PC-3 (cell line): Measurements from ENCODE around the gene KSR2. TPM values are rescaled to one million over a fixed set of nuclear protein-coding genes. Genes with fewer than 3 reads are reported as not detected.
A peak's percentile ranks its signal among the peaks of the same experiment; 100 is the strongest.

ENCODE experiments used
- ATAC-seq: fragments of 200-7000 bp; cut with Tn5 transposase; 2 replicates; pipeline ENCODE4 v1.9.1; 2020; ENCODE audit warnings: mild to moderate bottlenecking, moderate library complexity
- BruUV-seq: library from RNA; stranded (reverse); fragments of 400-500 nt; replicated peaks from 2 replicates; lab custom pipeline; 2021; lab: Mats Ljungman, UMichigan
- CTCF ChIA-PET: fragments of 300-600 bp; sonication (Branson Sonifier 250); formaldehyde crosslinking; loops from one replicate; lab custom pipeline; 2022; ENCODE audit warnings: antibody characterized with exemption; lab: Charles Lee
- POLR2A ChIA-PET: fragments of 300-600 bp; sonication (Branson Sonifier 250); formaldehyde crosslinking; loops from one replicate; lab custom pipeline; 2022; ENCODE audit warnings: antibody characterized with exemption; ENCODE audit not compliant: unreplicated experiment; lab: Charles Lee
- DNase-seq: peaks from one replicate; pipeline ENCODE4 v3.0.0-alpha.2; 2015
- H2AFZ ChIP-seq: fragments of 300-600 bp; sonication (generic); 2 replicates; pipeline ENCODE4 v1.6.0; 2016; ENCODE audit warnings: antibody characterized with exemption, low read length
- H3F3A ChIP-seq: fragments of 300-600 bp; sonication (generic); one replicate; pipeline ENCODE4 v1.6.0; 2017; ENCODE audit warnings: antibody characterized with exemption, low read length, control low read depth, mild to moderate bottlenecking; ENCODE audit not compliant: unreplicated experiment
- H3K27ac ChIP-seq: fragments of 300-600 bp; sonication (generic); 2 replicates; pipeline ENCODE4 v1.5.1; 2016; ENCODE audit warnings: mild to moderate bottlenecking, low read length
- H3K27me3 ChIP-seq: fragments of 300-600 bp; sonication (generic); 2 replicates; pipeline ENCODE4 v1.6.1; 2016; ENCODE audit warnings: low read length, mixed read lengths
- H3K36me3 ChIP-seq: fragments of 300-600 bp; sonication (generic); 2 replicates; pipeline ENCODE4 v1.6.1; 2016; ENCODE audit warnings: low read depth, mixed run types, low read length, mixed read lengths
- H3K4me1 ChIP-seq: fragments of 300-600 bp; sonication (generic); 2 replicates; pipeline ENCODE4 v1.5.1; 2016; ENCODE audit warnings: low read length; ENCODE audit not compliant: insufficient read depth
- H3K4me2 ChIP-seq: fragments of 300-600 bp; sonication (generic); 2 replicates; pipeline ENCODE4 v1.6.0; 2016; ENCODE audit warnings: low read length
- H3K4me3 ChIP-seq: fragments of 300-600 bp; sonication (generic); 2 replicates; pipeline ENCODE4 v1.5.1; 2016; ENCODE audit warnings: mild to moderate bottlenecking, low read length, mixed read lengths
- H3K79me2 ChIP-seq: fragments of 300-600 bp; sonication (generic); 2 replicates; pipeline ENCODE4 v1.6.1; 2017; ENCODE audit warnings: low read length, mixed read lengths
- H3K9ac ChIP-seq: fragments of 300-600 bp; sonication (generic); 2 replicates; pipeline ENCODE4 v1.6.0; 2016; ENCODE audit warnings: mild to moderate bottlenecking, low read length
- H3K9me2 ChIP-seq: fragments of 300-600 bp; sonication (generic); replicated peaks from 2 replicates; pipeline ENCODE4 v1.6.1; 2016; ENCODE audit warnings: mixed run types, low read length, mixed read lengths
- H3K9me3 ChIP-seq: fragments of 300-600 bp; sonication (generic); 2 replicates; pipeline ENCODE4 v1.6.1; 2016; ENCODE audit warnings: low read length, mixed read lengths
- H4K20me1 ChIP-seq: fragments of 300-600 bp; sonication (generic); 2 replicates; pipeline ENCODE4 v1.6.1; 2016; ENCODE audit warnings: low read length, mixed read lengths
- CTCF ChIP-seq: fragments of 300-600 bp; sonication (generic); conservative IDR thresholded peaks from 2 replicates; pipeline ENCODE4 v1.5.1; 2017; ENCODE audit warnings: antibody characterized with exemption, low read depth, mild to moderate bottlenecking, low read length
- EZH2 ChIP-seq: fragments of 300-600 bp; sonication (generic); IDR thresholded peaks from one replicate; pipeline ENCODE4 v1.6.1; 2017; ENCODE audit warnings: antibody characterized with exemption, mild to moderate bottlenecking, low read length; ENCODE audit not compliant: unreplicated experiment
- EZH2phosphoT487 ChIP-seq: fragments of 300-600 bp; sonication (generic); IDR thresholded peaks from 2 replicates; pipeline ENCODE4 v1.6.1; 2018; ENCODE audit warnings: mild to moderate bottlenecking, antibody characterized with exemption, low read length, borderline replicate concordance
- intact Hi-C: fragments of 100-400 bp; cut with micrococcal nuclease; formaldehyde crosslinking; loops from 2 replicates; pipeline ENCODE4 v1.9.0; 2023
- total RNA-seq: library from RNA; depleted of rRNA; stranded (reverse); fragments of >200 nt; gene quantifications from 2 replicates; pipeline ENCODE4 v1.2.3, GENCODE V29; 2014

The KSR2 gene
- total RNA-seq, 1 experiment from 2014 or later = 0.80 TPM

GRCh38 chr12:117900561-117900960 lies 68.2 kb downstream of the KSR2 start:
- Histone ChIP-seq H3K4me1 (peaks cover 12% of the 10 kb centered on the region), H2AFZ (peak overlapping the region; percentile 39), H3K4me2 (peak overlapping the region; percentile 61), H3K9me2 (no peaks in the 10 kb centered on the region), H3K4me3 (peak overlapping the region; percentile 19; the same call in 1 of the 2 replicates), H3K27ac (no peak overlapping the region), H3F3A (no peaks in the 10 kb centered on the region), H4K20me1 (no peaks in the 10 kb centered on the region), H3K79me2 (no peaks in the 10 kb centered on the region), H3K36me3 (no peaks in the 10 kb centered on the region), H3K27me3 (no peaks in the 10 kb centered on the region), H3K9me3 (no peaks in the 10 kb centered on the region), H3K9ac (no peak overlapping the region)
- no TSS peak for BruUV-seq
- DNase-seq (peak; percentile 96), ATAC-seq (peak; percentile 99)
- ChIA-PET POLR2A (no interaction called here), CTCF (no interaction called here)
- intact Hi-C loops = no loop called here
- TF ChIP-seq EZH2 = no peak
- TF ChIP-seq CTCF = no peak
- TF ChIP-seq EZH2phosphoT487 = no peak

DNA sequence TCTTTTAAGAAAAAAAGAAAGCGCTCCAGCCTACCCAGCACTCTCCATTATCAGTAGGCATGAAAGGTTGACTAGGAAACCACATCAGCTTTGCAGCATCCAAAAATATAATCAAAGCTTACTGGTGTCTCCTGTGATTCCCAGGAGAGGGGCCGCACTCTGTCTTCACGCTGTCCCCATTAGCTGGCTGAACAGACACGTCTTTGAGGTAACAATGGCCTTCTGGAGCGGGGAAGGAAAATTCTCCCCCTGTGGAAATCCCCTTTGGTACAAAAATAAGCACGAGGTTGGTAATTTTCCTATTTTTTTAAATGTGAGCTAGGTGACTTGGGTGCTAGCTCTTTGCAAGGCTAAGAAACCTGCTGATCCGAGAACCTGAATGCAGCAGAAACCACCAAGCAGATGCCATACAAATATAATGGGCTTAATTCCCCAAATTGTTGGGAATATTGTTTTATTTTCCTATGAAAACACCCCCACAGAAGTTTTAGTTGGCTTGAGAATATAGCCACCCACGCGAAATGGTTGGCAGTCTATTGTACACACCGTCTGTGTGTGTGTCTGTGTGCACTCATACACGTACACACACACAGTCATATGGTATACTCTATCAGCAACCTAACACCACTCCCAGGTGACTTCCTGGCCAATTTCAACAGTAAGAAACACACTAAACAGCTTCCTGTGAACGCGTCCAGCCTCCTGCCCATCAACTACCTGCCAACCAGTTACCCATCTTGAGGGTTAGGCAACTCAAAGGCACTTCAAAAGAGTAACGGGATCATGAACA lies 71.2 kb downstream of the KSR2 start:
- POLR2A ChIA-PET = no interaction called here

DNA sequence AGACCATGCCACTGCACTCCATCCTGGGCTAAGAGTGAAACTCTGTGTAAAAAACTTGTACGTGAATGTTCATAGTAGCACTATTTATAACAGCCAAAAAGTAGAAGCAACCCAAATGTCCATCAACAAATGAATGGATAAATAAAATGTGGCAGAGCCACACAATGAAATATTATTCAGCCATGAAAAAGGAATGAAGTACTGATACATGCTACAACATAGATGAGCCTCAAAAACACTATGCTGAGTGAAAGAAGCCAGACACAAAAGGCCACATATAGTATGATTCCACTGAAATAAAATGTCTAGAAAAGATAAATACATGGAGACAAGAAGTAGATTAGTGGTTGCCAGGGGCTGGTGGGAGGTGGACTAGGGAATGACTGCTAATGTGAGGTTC lies 72.8 kb downstream of the KSR2 start:
- no TSS peak for BruUV-seq
- no peaks in the 10 kb centered on the region for H3K9me2 ChIP-seq
- no peak overlapping the region for H3K9ac ChIP-seq
- H3K4me1 ChIP-seq = peaks cover 13% of the 10 kb centered on the region
- H3K27me3 ChIP-seq = no peaks in the 10 kb centered on the region
- no peak overlapping the region for H2AFZ ChIP-seq
- CTCF ChIA-PET = no interaction called here
- H3K4me2 ChIP-seq = no peak overlapping the region
- no peak for ATAC-seq
- no peak for DNase-seq
- no peaks in the 10 kb centered on the region for H3K9me3 ChIP-seq
- POLR2A ChIA-PET = no interaction called here
- H3K79me2 ChIP-seq = no peaks in the 10 kb centered on the region
- no peak overlapping the region for H3K27ac ChIP-seq
- H3F3A ChIP-seq = no peaks in the 10 kb centered on the region
- intact Hi-C loops = no loop called here
- no peak overlapping the region for H3K4me3 ChIP-seq
- TF ChIP-seq EZH2 = no peak
- TF ChIP-seq EZH2phosphoT487 = no peak
- TF ChIP-seq CTCF = no peak
- no peaks in the 10 kb centered on the region for H4K20me1 ChIP-seq
- H3K36me3 ChIP-seq = no peaks in the 10 kb centered on the region

More for the DNA sequence above, 71.2 kb downstream of the KSR2 start:
- BruUV-seq = no TSS peak
- no peaks in the 10 kb centered on the region for H3K9me2 ChIP-seq
- H3K9me3 ChIP-seq = no peaks in the 10 kb centered on the region
- peaks cover 12% of the 10 kb centered on the region for H3K4me1 ChIP-seq
- no peak overlapping the region for H3K4me2 ChIP-seq
- CTCF ChIA-PET = no interaction called here
- no peaks in the 10 kb centered on the region for H3K27me3 ChIP-seq
- H3K79me2 ChIP-seq = no peaks in the 10 kb centered on the region
- DNase-seq (no peak), ATAC-seq (no peak)
- intact Hi-C loops = no loop called here
- no peak overlapping the region for H3K9ac ChIP-seq
- no peak overlapping the region for H3K4me3 ChIP-seq
- H3K36me3 ChIP-seq = no peaks in the 10 kb centered on the region
- no peak for TF ChIP-seq EZH2
- TF ChIP-seq EZH2phosphoT487 = no peak
- no peak overlapping the region for H2AFZ ChIP-seq
- H3K27ac ChIP-seq = no peak overlapping the region
- H4K20me1 ChIP-seq = no peaks in the 10 kb centered on the region
- no peaks in the 10 kb centered on the region for H3F3A ChIP-seq
